ENCODE results near the gene BRF1.

DNA sequence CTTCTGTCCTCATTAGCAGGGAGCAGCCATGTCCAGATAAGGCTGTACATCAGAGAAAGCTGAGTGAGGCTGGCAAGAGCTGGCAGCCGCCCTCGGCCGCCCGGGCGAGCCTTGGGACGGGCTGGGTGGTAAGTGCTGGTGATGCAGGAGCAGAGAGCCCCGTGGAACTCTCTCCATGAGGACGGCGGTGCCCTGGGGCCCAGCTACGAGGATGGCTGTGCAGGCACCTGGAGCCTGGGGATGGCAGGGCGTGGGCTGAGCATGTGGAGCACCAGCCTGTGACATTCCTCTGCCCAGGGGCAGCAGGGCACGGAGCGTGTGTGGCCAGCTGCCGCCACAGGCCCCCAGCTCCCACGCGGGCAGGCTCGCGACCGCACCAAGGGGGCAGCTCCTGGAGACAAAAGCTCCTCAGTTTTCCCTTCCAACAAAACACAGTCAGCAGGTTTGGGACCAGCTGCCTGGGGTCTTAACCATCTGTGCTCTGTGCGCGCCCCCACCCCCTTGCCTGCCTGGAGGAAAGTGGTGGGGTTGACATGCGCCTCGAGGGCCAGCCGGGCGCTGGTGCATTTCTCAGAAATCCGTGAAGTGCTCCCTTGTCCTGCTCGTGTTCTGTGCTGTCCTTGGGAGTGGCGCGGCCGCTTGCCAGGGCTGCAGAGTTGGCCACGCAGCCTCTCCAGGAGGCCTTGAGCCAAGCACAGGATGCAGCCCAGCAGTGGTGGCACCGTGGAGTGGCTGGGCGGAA lies 35.1 kb upstream of the BRF1 start:
- TF ChIP-seq RXRA (IDR thresholded peaks at IDR 0.05; ENCODE audit: borderline replicate concordance, low read depth): no peak
- TF ChIP-seq, protein P1, sequence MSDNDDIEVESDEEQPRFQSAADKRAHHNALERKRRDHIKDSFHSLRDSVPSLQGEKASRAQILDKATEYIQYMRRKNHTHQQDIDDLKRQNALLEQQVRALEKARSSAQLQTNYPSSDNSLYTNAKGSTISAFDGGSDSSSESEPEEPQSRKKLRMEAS (IDR thresholded peaks at IDR 0.05; ENCODE audit: low read depth): no peak
- no peak for TF ChIP-seq TAF1 (IDR thresholded peaks at IDR 0.05; ENCODE audit: borderline replicate concordance, low read depth, low read length)

Data from SK-N-SH (cell line).